ENCODE results near the gene TPCN1.

The TPCN1 gene

GRCh38 chr12:113247123-113248050 lies 26.1 kb downstream of the TPCN1 start:
- no peaks in the 10 kb centered on the region for H3K27me3 ChIP-seq (ENCODE audit: control insufficient read depth, insufficient read depth, low read length)
- H3K4me2 ChIP-seq (ENCODE audit: low read length), result peak overlapping the region; percentile 72
- H3K4me3 ChIP-seq (ENCODE audit: low read length), result peak overlapping the region; percentile 3
- H3K4me1 ChIP-seq (ENCODE audit: control insufficient read depth, insufficient read depth, low read length), result peaks cover 43% of the 10 kb centered on the region
- H3K36me3 ChIP-seq (ENCODE audit: insufficient read depth, low read length), result no peaks in the 10 kb centered on the region
- H3K9ac ChIP-seq (ENCODE audit: low read depth, low read length), result peak overlapping the region; percentile 63
- no peaks in the 10 kb centered on the region for H3K9me3 ChIP-seq (replicated peaks; ENCODE audit: low read length)

- Histone ChIP-seq H3K4me1 (ENCODE audit: control insufficient read depth, insufficient read depth, low read length) (peaks cover 37% of the 10 kb centered on the region), H3K4me3 (ENCODE audit: low read length) (no peak overlapping the region), H3K4me2 (ENCODE audit: low read length) (no peak overlapping the region), H3K36me3 (ENCODE audit: insufficient read depth, low read length) (no peaks in the 10 kb centered on the region), H3K27me3 (ENCODE audit: control insufficient read depth, insufficient read depth, low read length) (no peaks in the 10 kb centered on the region), H3K9ac (ENCODE audit: low read depth, low read length) (no peak overlapping the region), H3K9me3 (replicated peaks; ENCODE audit: low read length) (no peaks in the 10 kb centered on the region)
These were observed 27.0 kb downstream of the TPCN1 start for GRCh38 chr12:113248051-113248825.

GRCh38 chr12:113248842-113249435 lies 27.7 kb downstream of the TPCN1 start:
- no peaks in the 10 kb centered on the region for H3K36me3 ChIP-seq (ENCODE audit: insufficient read depth, low read length)
- no peaks in the 10 kb centered on the region for H3K27me3 ChIP-seq (ENCODE audit: control insufficient read depth, insufficient read depth, low read length)
- H3K9ac ChIP-seq (ENCODE audit: low read depth, low read length), result no peak overlapping the region
- no peak overlapping the region for H3K4me3 ChIP-seq (ENCODE audit: low read length)
- H3K4me1 ChIP-seq (ENCODE audit: control insufficient read depth, insufficient read depth, low read length), result peaks cover 34% of the 10 kb centered on the region
- H3K4me2 ChIP-seq (ENCODE audit: low read length), result no peak overlapping the region
- no peaks in the 10 kb centered on the region for H3K9me3 ChIP-seq (replicated peaks; ENCODE audit: low read length)

- H3K27me3 ChIP-seq (ENCODE audit: control insufficient read depth, insufficient read depth, low read length), result no peaks in the 10 kb centered on the region
- H3K4me1 ChIP-seq (ENCODE audit: control insufficient read depth, insufficient read depth, low read length), result peaks cover 28% of the 10 kb centered on the region
- no peak overlapping the region for H3K4me3 ChIP-seq (ENCODE audit: low read length)
- no peaks in the 10 kb centered on the region for H3K36me3 ChIP-seq (ENCODE audit: insufficient read depth, low read length)
- H3K9me3 ChIP-seq (replicated peaks; ENCODE audit: low read length), result no peaks in the 10 kb centered on the region
- no peak overlapping the region for H3K9ac ChIP-seq (ENCODE audit: low read depth, low read length)
- H3K4me2 ChIP-seq (ENCODE audit: low read length), result no peak overlapping the region
These were observed 28.3 kb downstream of the TPCN1 start for GRCh38 chr12:113249546-113249945.

GRCh38 chr12:113250045-113250444 lies 28.8 kb downstream of the TPCN1 start:
- Histone ChIP-seq H3K4me1 (ENCODE audit: control insufficient read depth, insufficient read depth, low read length) (peaks cover 23% of the 10 kb centered on the region), H3K27me3 (ENCODE audit: control insufficient read depth, insufficient read depth, low read length) (no peaks in the 10 kb centered on the region), H3K9ac (ENCODE audit: low read depth, low read length) (no peak overlapping the region), H3K4me3 (ENCODE audit: low read length) (no peak overlapping the region), H3K36me3 (ENCODE audit: insufficient read depth, low read length) (no peaks in the 10 kb centered on the region), H3K4me2 (ENCODE audit: low read length) (no peak overlapping the region), H3K9me3 (replicated peaks; ENCODE audit: low read length) (no peaks in the 10 kb centered on the region)

GRCh38 chr12:113251404-113252070 lies 30.3 kb downstream of the TPCN1 start:
- Histone ChIP-seq H3K4me1 (ENCODE audit: control insufficient read depth, insufficient read depth, low read length) (peaks cover 11% of the 10 kb centered on the region), H3K27me3 (ENCODE audit: control insufficient read depth, insufficient read depth, low read length) (no peaks in the 10 kb centered on the region), H3K4me2 (ENCODE audit: low read length) (no peak overlapping the region), H3K9ac (ENCODE audit: low read depth, low read length) (no peak overlapping the region), H3K4me3 (ENCODE audit: low read length) (no peak overlapping the region), H3K9me3 (replicated peaks; ENCODE audit: low read length) (no peaks in the 10 kb centered on the region), H3K36me3 (ENCODE audit: insufficient read depth, low read length) (no peaks in the 10 kb centered on the region)

- Histone ChIP-seq H3K9me3 (replicated peaks; ENCODE audit: low read length) (no peaks in the 10 kb centered on the region), H3K9ac (ENCODE audit: low read depth, low read length) (no peak overlapping the region), H3K4me2 (ENCODE audit: low read length) (no peak overlapping the region), H3K36me3 (ENCODE audit: insufficient read depth, low read length) (no peaks in the 10 kb centered on the region), H3K4me3 (ENCODE audit: low read length) (no peak overlapping the region), H3K4me1 (ENCODE audit: control insufficient read depth, insufficient read depth, low read length) (peaks cover under 1% of the 10 kb centered on the region), H3K27me3 (ENCODE audit: control insufficient read depth, insufficient read depth, low read length) (no peaks in the 10 kb centered on the region)
These were observed 31.2 kb downstream of the TPCN1 start for GRCh38 chr12:113252494-113252893.

- H3K27me3 ChIP-seq (ENCODE audit: control insufficient read depth, insufficient read depth, low read length), result no peaks in the 10 kb centered on the region
- H3K4me3 ChIP-seq (ENCODE audit: low read length), result no peak overlapping the region
- H3K4me2 ChIP-seq (ENCODE audit: low read length), result no peak overlapping the region
- H3K36me3 ChIP-seq (ENCODE audit: insufficient read depth, low read length), result no peaks in the 10 kb centered on the region
- no peaks in the 10 kb centered on the region for H3K9me3 ChIP-seq (replicated peaks; ENCODE audit: low read length)
- no peak overlapping the region for H3K9ac ChIP-seq (ENCODE audit: low read depth, low read length)
- H3K4me1 ChIP-seq (ENCODE audit: control insufficient read depth, insufficient read depth, low read length), result no peaks in the 10 kb centered on the region
These were observed 32.4 kb downstream of the TPCN1 start for GRCh38 chr12:113253532-113254285.

- Histone ChIP-seq H3K4me2 (ENCODE audit: low read length) (no peak overlapping the region), H3K36me3 (ENCODE audit: insufficient read depth, low read length) (no peaks in the 10 kb centered on the region), H3K4me3 (ENCODE audit: low read length) (no peak overlapping the region), H3K4me1 (ENCODE audit: control insufficient read depth, insufficient read depth, low read length) (peaks cover 1% of the 10 kb centered on the region), H3K9me3 (replicated peaks; ENCODE audit: low read length) (no peaks in the 10 kb centered on the region), H3K27me3 (ENCODE audit: control insufficient read depth, insufficient read depth, low read length) (no peaks in the 10 kb centered on the region), H3K9ac (ENCODE audit: low read depth, low read length) (no peak overlapping the region)
These were observed 33.0 kb downstream of the TPCN1 start for GRCh38 chr12:113254298-113254697.

GRCh38 chr12:113257564-113257963 lies 36.3 kb downstream of the TPCN1 start:
- no peaks in the 10 kb centered on the region for H3K27me3 ChIP-seq (ENCODE audit: control insufficient read depth, insufficient read depth, low read length)
- H3K4me3 ChIP-seq (ENCODE audit: low read length), result no peak overlapping the region
- H3K4me1 ChIP-seq (ENCODE audit: control insufficient read depth, insufficient read depth, low read length), result peaks cover 18% of the 10 kb centered on the region
- H3K9ac ChIP-seq (ENCODE audit: low read depth, low read length), result no peak overlapping the region
- H3K9me3 ChIP-seq (replicated peaks; ENCODE audit: low read length), result no peaks in the 10 kb centered on the region
- no peak overlapping the region for H3K4me2 ChIP-seq (ENCODE audit: low read length)
- H3K36me3 ChIP-seq (ENCODE audit: insufficient read depth, low read length), result no peaks in the 10 kb centered on the region

Measured in skeletal muscle satellite cell (primary cell).